PFSK-1 (cell line): ENCODE data around the gene SLCO2B1.

Source experiments
- FOXP2 ChIP-seq: optimal IDR thresholded peaks from 2 replicates; pipeline ENCODE3; 2011; ENCODE audit warnings: borderline replicate concordance, control low read depth, inconsistent platforms; ENCODE audit not compliant: insufficient read depth; ENCODE audit errors: extremely low read length, extremely low read depth
- POLR2AphosphoS5 ChIP-seq: IDR thresholded peaks from 2 replicates; pipeline ENCODE4 v1.6.1; 2012; ENCODE audit warnings: low read depth, mild to moderate bottlenecking, control low read depth, low read length, moderate library complexity
- SIN3A ChIP-seq: IDR thresholded peaks from 2 replicates; pipeline ENCODE4 v1.6.1; 2012; ENCODE audit warnings: mild to moderate bottlenecking, low read length, moderate library complexity, borderline replicate concordance; ENCODE audit not compliant: insufficient read depth
- TAF1 ChIP-seq: IDR thresholded peaks from 2 replicates; pipeline ENCODE4 v1.6.1; 2012; ENCODE audit warnings: low read length, control low read depth, borderline replicate concordance; ENCODE audit not compliant: insufficient read depth
- TF ChIP-seq, protein P1 (sequence below), 2 experiments: IDR thresholded peaks; 2 replicates each; pipeline versions ENCODE4 v1.6.1 to v1.8.0; 2011 to 2012; ENCODE audit warnings: low read depth in 2 of 2, low read length in 2 of 2, control low read depth in 1 of 2, inconsistent platforms in 1 of 2, mild to moderate bottlenecking in 1 of 2, moderate library complexity in 1 of 2; ENCODE audit not compliant: insufficient read depth in 1 of 2

SLCO2B1 gene

DNA sequence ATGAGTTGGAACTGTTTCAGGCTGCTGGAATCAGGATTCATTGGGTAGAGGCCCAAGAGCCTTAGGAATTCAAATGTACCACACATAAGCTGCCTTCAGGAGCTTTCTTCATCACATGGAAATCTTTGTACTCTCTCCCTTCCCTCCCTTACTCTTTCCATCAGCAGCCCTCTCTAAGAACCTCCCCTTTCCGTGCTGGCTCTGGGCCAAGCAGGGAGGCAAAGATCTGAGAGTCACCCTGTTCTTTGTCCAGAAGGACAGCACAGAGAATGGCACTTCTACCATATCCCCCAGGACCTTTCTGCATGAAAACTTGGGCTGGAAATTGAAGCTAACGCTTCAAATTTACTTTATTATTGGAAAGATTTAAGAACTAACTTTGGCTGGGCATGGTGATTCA is 69.0 kb downstream of the SLCO2B1 start:
- TF ChIP-seq POLR2AphosphoS5, result no peak
- TF ChIP-seq, protein P1, sequence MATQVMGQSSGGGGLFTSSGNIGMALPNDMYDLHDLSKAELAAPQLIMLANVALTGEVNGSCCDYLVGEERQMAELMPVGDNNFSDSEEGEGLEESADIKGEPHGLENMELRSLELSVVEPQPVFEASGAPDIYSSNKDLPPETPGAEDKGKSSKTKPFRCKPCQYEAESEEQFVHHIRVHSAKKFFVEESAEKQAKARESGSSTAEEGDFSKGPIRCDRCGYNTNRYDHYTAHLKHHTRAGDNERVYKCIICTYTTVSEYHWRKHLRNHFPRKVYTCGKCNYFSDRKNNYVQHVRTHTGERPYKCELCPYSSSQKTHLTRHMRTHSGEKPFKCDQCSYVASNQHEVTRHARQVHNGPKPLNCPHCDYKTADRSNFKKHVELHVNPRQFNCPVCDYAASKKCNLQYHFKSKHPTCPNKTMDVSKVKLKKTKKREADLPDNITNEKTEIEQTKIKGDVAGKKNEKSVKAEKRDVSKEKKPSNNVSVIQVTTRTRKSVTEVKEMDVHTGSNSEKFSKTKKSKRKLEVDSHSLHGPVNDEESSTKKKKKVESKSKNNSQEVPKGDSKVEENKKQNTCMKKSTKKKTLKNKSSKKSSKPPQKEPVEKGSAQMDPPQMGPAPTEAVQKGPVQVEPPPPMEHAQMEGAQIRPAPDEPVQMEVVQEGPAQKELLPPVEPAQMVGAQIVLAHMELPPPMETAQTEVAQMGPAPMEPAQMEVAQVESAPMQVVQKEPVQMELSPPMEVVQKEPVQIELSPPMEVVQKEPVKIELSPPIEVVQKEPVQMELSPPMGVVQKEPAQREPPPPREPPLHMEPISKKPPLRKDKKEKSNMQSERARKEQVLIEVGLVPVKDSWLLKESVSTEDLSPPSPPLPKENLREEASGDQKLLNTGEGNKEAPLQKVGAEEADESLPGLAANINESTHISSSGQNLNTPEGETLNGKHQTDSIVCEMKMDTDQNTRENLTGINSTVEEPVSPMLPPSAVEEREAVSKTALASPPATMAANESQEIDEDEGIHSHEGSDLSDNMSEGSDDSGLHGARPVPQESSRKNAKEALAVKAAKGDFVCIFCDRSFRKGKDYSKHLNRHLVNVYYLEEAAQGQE (IDR thresholded peaks at IDR 0.05; ENCODE audit: insufficient read depth in 1 of 2, low read depth in 2 of 2, low read length in 2 of 2), result no peak
- no peak for TF ChIP-seq FOXP2
- no peak for TF ChIP-seq SIN3A
- TF ChIP-seq TAF1, result no peak

DNA sequence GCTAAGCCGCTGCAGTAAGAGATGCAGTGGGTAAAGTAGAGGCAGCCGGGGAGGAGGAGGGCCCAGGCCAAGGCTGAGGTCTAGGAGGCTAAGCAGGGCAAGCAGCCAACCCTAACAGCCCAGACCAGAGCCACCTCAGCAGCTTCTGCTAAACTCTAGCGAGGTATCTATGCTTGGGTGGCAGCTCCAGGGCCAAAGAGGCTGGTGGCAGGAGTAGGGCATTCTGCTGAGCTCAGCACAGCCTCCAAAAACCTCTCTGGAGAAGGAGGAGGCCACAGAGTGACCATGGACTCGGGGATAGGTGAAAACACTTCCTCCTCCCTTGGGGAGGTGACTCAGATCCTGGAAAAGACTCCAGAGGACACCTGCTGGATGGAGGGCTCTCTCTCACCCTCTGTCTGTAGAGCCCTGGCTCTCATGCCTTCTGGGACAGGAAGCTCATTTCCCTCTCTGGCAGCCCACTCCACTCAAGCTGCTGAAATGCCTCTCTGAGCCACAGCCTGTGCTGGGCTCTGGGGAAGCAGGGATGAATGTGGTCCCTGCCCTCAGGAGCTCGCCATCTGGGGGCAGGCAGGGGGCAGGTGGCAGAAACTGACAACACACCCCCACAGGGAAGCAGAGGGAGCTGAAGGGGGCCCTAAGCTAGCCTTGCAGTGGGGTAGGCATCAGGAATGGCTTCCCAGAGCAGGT is 73.2 kb downstream of the SLCO2B1 start:
- TF ChIP-seq SIN3A, result no peak
- no peak for TF ChIP-seq POLR2AphosphoS5
- TF ChIP-seq TAF1, result no peak
- TF ChIP-seq, protein P1 (IDR thresholded peaks at IDR 0.05; ENCODE audit: insufficient read depth in 1 of 2, low read depth in 2 of 2, low read length in 2 of 2), result no peak
- TF ChIP-seq FOXP2, result no peak

DNA sequence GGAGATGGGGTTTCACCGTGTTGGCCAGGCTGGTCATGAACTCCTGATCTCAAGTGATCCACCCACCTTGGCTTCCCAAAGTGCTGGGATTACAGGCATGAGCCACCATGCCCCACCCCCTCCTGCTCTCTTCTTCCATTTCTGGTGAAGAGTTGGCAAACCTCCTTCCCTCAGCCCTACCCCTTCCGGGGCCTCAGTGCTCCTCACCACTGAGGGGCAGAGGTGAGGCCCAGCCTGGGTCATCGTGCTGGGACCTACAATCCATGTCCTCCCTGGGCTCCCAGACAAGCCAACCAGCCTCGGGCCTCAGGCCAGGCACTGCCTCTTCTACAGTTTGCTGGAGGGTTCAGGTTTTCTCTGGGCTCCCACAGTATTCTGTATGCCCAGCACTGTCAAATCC is 74.9 kb downstream of the SLCO2B1 start:
- no peak for TF ChIP-seq FOXP2
- TF ChIP-seq TAF1, result no peak
- no peak for TF ChIP-seq POLR2AphosphoS5
- TF ChIP-seq, protein P1 (IDR thresholded peaks at IDR 0.05; ENCODE audit: insufficient read depth in 1 of 2, low read depth in 2 of 2, low read length in 2 of 2), result no peak
- TF ChIP-seq SIN3A, result no peak

DNA sequence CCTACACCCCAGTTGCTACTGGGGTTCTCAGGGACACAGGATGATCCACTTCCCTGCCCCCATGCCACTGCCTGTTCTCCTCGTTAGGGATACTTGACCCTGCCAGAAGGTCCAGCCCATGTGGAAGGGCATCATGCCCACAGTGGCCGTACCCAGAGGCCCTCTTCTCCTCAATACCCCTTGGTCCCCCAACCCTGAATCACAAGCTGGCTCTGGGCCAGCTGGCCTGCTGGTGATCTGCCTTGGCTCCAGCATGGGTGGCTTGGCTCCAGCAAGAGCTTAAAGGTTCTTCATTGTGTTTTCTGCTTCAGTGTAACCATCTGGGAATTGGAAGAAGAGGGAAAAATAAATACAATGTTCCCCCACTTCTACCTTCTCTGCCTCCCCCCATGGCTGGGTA is 78.6 kb downstream of the SLCO2B1 start:
- TF ChIP-seq FOXP2, result no peak
- TF ChIP-seq, protein P1 (IDR thresholded peaks at IDR 0.05; ENCODE audit: insufficient read depth in 1 of 2, low read depth in 2 of 2, low read length in 2 of 2), result no peak
- no peak for TF ChIP-seq SIN3A
- no peak for TF ChIP-seq TAF1
- TF ChIP-seq POLR2AphosphoS5, result no peak
